ENCODE data around the gene TNFRSF19.

TNFRSF19 gene

GRCh38 chr13:23722726-23723453 lies 152.7 kb downstream of the TNFRSF19 start:
- DNase-seq (ENCODE audit: low read depth): no peak

GRCh38 chr13:23723471-23723870 lies 153.3 kb downstream of the TNFRSF19 start:
- no peak for DNase-seq (ENCODE audit: low read depth)

GRCh38 chr13:23724196-23724970 lies 154.2 kb downstream of the TNFRSF19 start:
- DNase-seq (ENCODE audit: low read depth): no peak

All from stimulated activated CD8-positive, alpha-beta memory T cell treated with anti-CD3 and anti-CD28 coated beads, Interleukin-12 subunit alpha, Interleukin-12 subunit beta, amount 100 ng/mL, for 4 hours (primary cell).